H9 (cell line): ENCODE measurements around the gene TXNDC12. TPM values are rescaled to one million over a fixed set of nuclear protein-coding genes. Genes with fewer than 3 reads are reported as not detected.

ENCODE experiments used
- DNase-seq: peaks from one replicate; pipeline ENCODE4 v3.0.0-alpha.2; 2017
- H2AFZ ChIP-seq: one replicate; pipeline ENCODE4 v1.6.1; 2013; ENCODE audit warnings: mild to moderate bottlenecking, low read length, control low read depth, moderate library complexity
- H2AK5ac ChIP-seq: 2 replicates; pipeline ENCODE4 v1.6.1; 2013; ENCODE audit warnings: low read length, control low read depth, mixed read lengths; ENCODE audit not compliant: insufficient read length
- H2BK120ac ChIP-seq: one replicate; pipeline ENCODE4 v1.6.1; 2013; ENCODE audit warnings: low read depth, mild to moderate bottlenecking, low read length, control low read depth, inconsistent platforms; ENCODE audit not compliant: poor library complexity, severe bottlenecking
- H2BK12ac ChIP-seq: 2 replicates; pipeline ENCODE4 v1.6.1; 2013; ENCODE audit warnings: low read length, control low read depth, mixed read lengths, low read depth; ENCODE audit not compliant: insufficient read length
- H2BK15ac ChIP-seq: 2 replicates; pipeline ENCODE4 v1.6.1; 2013; ENCODE audit warnings: low read depth, low read length, control low read depth
- H2BK20ac ChIP-seq: one replicate; pipeline ENCODE4 v1.6.1; 2013; ENCODE audit warnings: low read depth, mild to moderate bottlenecking, low read length, control low read depth, inconsistent platforms; ENCODE audit not compliant: poor library complexity, severe bottlenecking
- H2BK5ac ChIP-seq: 2 replicates; pipeline ENCODE4 v1.6.1; 2013; ENCODE audit warnings: low read length, control low read depth, mixed read lengths; ENCODE audit not compliant: insufficient read length
- H3K14ac ChIP-seq: 2 replicates; pipeline ENCODE4 v1.6.1; 2013; ENCODE audit warnings: low read length, control low read depth; ENCODE audit not compliant: insufficient read depth
- H3K18ac ChIP-seq: 2 replicates; pipeline ENCODE4 v1.6.1; 2013; ENCODE audit warnings: low read depth, mild to moderate bottlenecking, mixed read lengths, low read length, control low read depth; ENCODE audit not compliant: insufficient read length
- H3K23ac ChIP-seq: 2 replicates; pipeline ENCODE4 v1.6.1; 2013; ENCODE audit warnings: low read length, control low read depth, mixed read lengths, low read depth; ENCODE audit not compliant: insufficient read length
- H3K23me2 ChIP-seq: 2 replicates; pipeline ENCODE4 v1.6.1; 2013; ENCODE audit warnings: low read depth, mild to moderate bottlenecking, mixed read lengths, low read length, control low read depth; ENCODE audit not compliant: insufficient read length, poor library complexity, severe bottlenecking
- H3K27ac ChIP-seq: 2 replicates; pipeline ENCODE4 v1.5.1; 2013; ENCODE audit warnings: low read length, control low read depth, mixed read lengths, low read depth; ENCODE audit not compliant: insufficient read length
- H3K27me3 ChIP-seq: 2 replicates; pipeline ENCODE4 v1.6.1; 2013; ENCODE audit warnings: low read length, control low read depth, inconsistent platforms; ENCODE audit not compliant: insufficient read depth
- H3K4ac ChIP-seq: 2 replicates; pipeline ENCODE4 v1.6.1; 2013; ENCODE audit warnings: low read depth, mild to moderate bottlenecking, control low read depth, inconsistent platforms, low read length, moderate library complexity
- H3K4me1 ChIP-seq: 2 replicates; pipeline ENCODE4 v1.6.1; 2013; ENCODE audit warnings: low read length, control low read depth, inconsistent platforms; ENCODE audit not compliant: insufficient read depth
- H3K4me2 ChIP-seq: 2 replicates; pipeline ENCODE4 v1.6.1; 2013; ENCODE audit warnings: low read length, control low read depth, mixed read lengths; ENCODE audit not compliant: insufficient read length, insufficient read depth
- H3K56ac ChIP-seq: 2 replicates; pipeline ENCODE4 v1.6.1; 2013; ENCODE audit warnings: low read depth, mild to moderate bottlenecking, mixed read lengths, low read length, control low read depth; ENCODE audit not compliant: insufficient read length
- H3K79me1 ChIP-seq: 2 replicates; pipeline ENCODE4 v1.6.1; 2013; ENCODE audit warnings: low read depth, mild to moderate bottlenecking, moderate library complexity, low read length, control low read depth, inconsistent platforms; ENCODE audit not compliant: insufficient read depth, poor library complexity, severe bottlenecking
- H3K79me2 ChIP-seq: 2 replicates; pipeline ENCODE4 v1.6.1; 2013; ENCODE audit warnings: low read length, control low read depth, inconsistent platforms; ENCODE audit not compliant: insufficient read depth
- H3K9ac ChIP-seq: 2 replicates; pipeline ENCODE4 v1.6.1; 2013; ENCODE audit warnings: low read length, control low read depth, mixed read lengths; ENCODE audit not compliant: insufficient read length; ENCODE audit errors: extremely low read depth
- H3K9me3 ChIP-seq: one replicate; pipeline ENCODE4 v1.6.1; 2013; ENCODE audit warnings: low read depth, low read length, inconsistent platforms; ENCODE audit not compliant: control insufficient read depth
- H3T11ph ChIP-seq: one replicate; pipeline ENCODE4 v1.6.1; 2013; ENCODE audit warnings: mild to moderate bottlenecking, low read length, control low read depth, inconsistent platforms
- H4K20me1 ChIP-seq: one replicate; pipeline ENCODE4 v1.6.1; 2013; ENCODE audit not compliant: control insufficient read depth, insufficient read length, insufficient read depth
- H4K5ac ChIP-seq: 2 replicates; pipeline ENCODE4 v1.6.1; 2013; ENCODE audit warnings: low read depth, mild to moderate bottlenecking, mixed read lengths, low read length, control low read depth; ENCODE audit not compliant: insufficient read length
- H4K8ac ChIP-seq: replicated peaks from 2 replicates; pipeline ENCODE4 v1.6.1; 2013; ENCODE audit warnings: low read length, control low read depth, mixed read lengths, low read depth; ENCODE audit not compliant: insufficient read length
- H4K91ac ChIP-seq: 2 replicates; pipeline ENCODE4 v1.6.1; 2013; ENCODE audit warnings: low read depth, mild to moderate bottlenecking, moderate library complexity, mixed read lengths, low read length, control low read depth; ENCODE audit not compliant: insufficient read length
- H3K27ac Mint-ChIP-seq, 3 experiments: 2 replicates in 2 of 3; 3 replicates in 1 of 3; pipeline ENCODE4 v1.8.0; 2020 to 2021; ENCODE audit warnings: mixed read lengths in 3 of 3, mild to moderate bottlenecking in 1 of 3, moderate library complexity in 1 of 3
- H3K27me3 Mint-ChIP-seq: 2 replicates; pipeline ENCODE4 v1.8.0; 2021; ENCODE audit warnings: low read depth, mild to moderate bottlenecking, moderate library complexity, mixed read lengths
- H3K36me3 Mint-ChIP-seq, 3 experiments: 2 replicates in 2 of 3; 3 replicates in 1 of 3; pipeline ENCODE4 v1.8.0; 2020 to 2021; ENCODE audit warnings: low read depth in 3 of 3, mixed read lengths in 3 of 3; ENCODE audit not compliant: insufficient read depth in 1 of 3
- H3K4me1 Mint-ChIP-seq, 2 experiments: 2 replicates each; pipeline ENCODE4 v1.8.0; 2020; ENCODE audit warnings: mixed read lengths in 2 of 2
- H3K4me3 Mint-ChIP-seq, 2 experiments: 2 replicates in 1 of 2; 3 replicates in 1 of 2; pipeline ENCODE4 v1.8.0; 2020 to 2021; ENCODE audit warnings: mild to moderate bottlenecking in 2 of 2, mixed read lengths in 2 of 2, moderate library complexity in 1 of 2
- H3K9me3 Mint-ChIP-seq, 2 experiments: 2 replicates in 1 of 2; 3 replicates in 1 of 2; pipeline ENCODE4 v1.8.0; 2020; ENCODE audit warnings: mild to moderate bottlenecking in 2 of 2, mixed read lengths in 2 of 2, moderate library complexity in 1 of 2
- CTCF ChIP-seq: fragments of 200-600 bp; sonication (generic); conservative IDR thresholded peaks from 3 replicates; pipeline ENCODE4 v1.8.0; 2021; ENCODE audit warnings: antibody characterized with exemption, mild to moderate bottlenecking
- WGBS: extraction: QIAGEN DNeasy Blood & Tissue Kit; methylation state at CpG from one replicate; pipeline ENCODE4 v1.1.7; 2013; ENCODE audit warnings: missing lambda C conversion rate, low lambda C conversion rate, mixed read lengths; ENCODE audit not compliant: insufficient read length; ENCODE audit errors: extremely low coverage; 5-methylcytosine and 5-hydroxymethylcytosine counted together
- total RNA-seq: library from RNA; stranded (reverse); gene quantifications from 2 replicates; pipeline ENCODE4 v1.2.1, GENCODE V29; 2021

The TXNDC12 gene
- total RNA-seq, 1 experiment from 2014 or later = 82.1 TPM

GRCh38 chr1:52098139-52098871, 43.3 kb upstream of the TXNDC12 start:
- no peak overlapping the region for H4K91ac ChIP-seq
- peaks cover 7% of the 10 kb centered on the region for H3K27me3 Mint-ChIP-seq
- no peak overlapping the region for H3K9ac ChIP-seq
- H4K5ac ChIP-seq = no peak overlapping the region
- H3K14ac ChIP-seq = no peak overlapping the region
- no peak overlapping the region for H3K18ac ChIP-seq
- no peak overlapping the region for H2BK12ac ChIP-seq
- no peak overlapping the region for H3T11ph ChIP-seq
- no peaks in the 10 kb centered on the region for H3K9me3 ChIP-seq
- no peak overlapping the region for H3K23ac ChIP-seq
- no peak overlapping the region for H4K8ac ChIP-seq
- H3K56ac ChIP-seq = no peak overlapping the region
- H2BK15ac ChIP-seq = no peak overlapping the region
- no peak overlapping the region for H2AFZ ChIP-seq
- WGBS = no CpG with 5 or more reads among the region's 8 CpGs
- H3K9me3 Mint-ChIP-seq = no peaks in the 10 kb centered on the region
- H2BK120ac ChIP-seq = no peak overlapping the region
- no peak for TF ChIP-seq CTCF
- H2BK20ac ChIP-seq = no peak overlapping the region
- no peak overlapping the region for H3K4me3 Mint-ChIP-seq
- peaks cover 0 to 2% (median 2%) of the 10 kb centered on the region in 3 experiments; a peak in 1 of 7 replicates for H3K36me3 Mint-ChIP-seq
- no peak overlapping the region for H3K4ac ChIP-seq
- H3K79me1 ChIP-seq = no peaks in the 10 kb centered on the region
- no peak overlapping the region for H3K4me2 ChIP-seq
- DNase-seq = no peak
- H3K27me3 ChIP-seq = no peaks in the 10 kb centered on the region
- H3K27ac Mint-ChIP-seq = no peak overlapping the region; a peak in 1 of 7 replicates
- H3K23me2 ChIP-seq = no peaks in the 10 kb centered on the region
- no peaks in the 10 kb centered on the region for H4K20me1 ChIP-seq
- H3K4me1 Mint-ChIP-seq = peaks cover 6 to 7% of the 10 kb centered on the region in 2 experiments
- no peak overlapping the region for H3K27ac ChIP-seq
- no peak overlapping the region for H2BK5ac ChIP-seq
- no peak overlapping the region for H2AK5ac ChIP-seq
- no peaks in the 10 kb centered on the region for H3K79me2 ChIP-seq
- no peaks in the 10 kb centered on the region for H3K4me1 ChIP-seq
